PFSK-1 (cell line): Measurements from ENCODE around the gene RPTOR.

ENCODE experiments used
- FOXP2 ChIP-seq: optimal IDR thresholded peaks from 2 replicates; pipeline ENCODE3; 2011; ENCODE audit warnings: borderline replicate concordance, control low read depth, inconsistent platforms; ENCODE audit not compliant: insufficient read depth; ENCODE audit errors: extremely low read length, extremely low read depth
- POLR2AphosphoS5 ChIP-seq: IDR thresholded peaks from 2 replicates; pipeline ENCODE4 v1.6.1; 2012; ENCODE audit warnings: low read depth, mild to moderate bottlenecking, control low read depth, low read length, moderate library complexity
- REST ChIP-seq, 2 experiments: IDR thresholded peaks; 2 replicates each; pipeline versions ENCODE4 v1.6.1 to v1.8.0; 2011 to 2012; ENCODE audit warnings: low read depth in 2 of 2, low read length in 2 of 2, control low read depth in 1 of 2, inconsistent platforms in 1 of 2, mild to moderate bottlenecking in 1 of 2, moderate library complexity in 1 of 2; ENCODE audit not compliant: insufficient read depth in 1 of 2
- SIN3A ChIP-seq: IDR thresholded peaks from 2 replicates; pipeline ENCODE4 v1.6.1; 2012; ENCODE audit warnings: mild to moderate bottlenecking, low read length, moderate library complexity, borderline replicate concordance; ENCODE audit not compliant: insufficient read depth
- TAF1 ChIP-seq: IDR thresholded peaks from 2 replicates; pipeline ENCODE4 v1.6.1; 2012; ENCODE audit warnings: low read length, control low read depth, borderline replicate concordance; ENCODE audit not compliant: insufficient read depth

Gene RPTOR

GRCh38 chr17:80781211-80781610 is 236.6 kb downstream of the RPTOR start:
- no peak for TF ChIP-seq FOXP2
- TF ChIP-seq SIN3A = no peak
- TF ChIP-seq TAF1 = no peak
- TF ChIP-seq REST (IDR thresholded peaks at IDR 0.05; ENCODE audit: insufficient read depth in 1 of 2, low read depth in 2 of 2, low read length in 2 of 2) = no peak
- no peak for TF ChIP-seq POLR2AphosphoS5

DNA sequence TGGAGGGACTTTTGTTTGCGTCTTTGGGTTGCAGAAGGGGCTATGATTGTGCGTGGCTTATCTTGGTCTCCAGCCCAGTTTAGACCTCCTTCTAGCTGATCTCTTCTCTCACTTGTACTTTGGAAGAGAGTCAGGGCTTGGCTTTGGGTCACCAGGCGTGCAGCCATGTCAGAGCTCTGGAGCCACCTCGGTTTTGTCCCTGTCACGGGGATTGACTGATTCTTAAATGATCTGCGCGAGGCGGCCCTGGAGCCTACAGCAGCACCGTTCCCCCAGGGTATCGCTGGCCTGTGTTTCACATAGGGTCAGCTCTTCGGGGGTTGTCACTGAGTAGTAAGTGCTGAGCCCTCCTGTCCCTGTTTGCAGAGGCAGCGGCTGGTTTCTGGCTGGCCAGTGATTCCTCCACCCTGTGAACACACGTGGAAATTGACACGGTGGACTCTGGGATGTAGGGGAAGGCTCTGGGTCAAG is 237.2 kb downstream of the RPTOR start:
- no peak for TF ChIP-seq REST (IDR thresholded peaks at IDR 0.05; ENCODE audit: insufficient read depth in 1 of 2, low read depth in 2 of 2, low read length in 2 of 2)
- TF ChIP-seq SIN3A = no peak
- no peak for TF ChIP-seq POLR2AphosphoS5
- no peak for TF ChIP-seq FOXP2
- no peak for TF ChIP-seq TAF1

- TF ChIP-seq TAF1 (no peak), SIN3A (no peak), FOXP2 (no peak), REST (IDR thresholded peaks at IDR 0.05; ENCODE audit: insufficient read depth in 1 of 2, low read depth in 2 of 2, low read length in 2 of 2) (0 out of 4 replicates have a peak, but pooled peaks of 1 of the 2 experiments have one; percentile 10)
Observed at GRCh38 chr17:80782536-80783427, 238.1 kb downstream of the RPTOR start.

DNA sequence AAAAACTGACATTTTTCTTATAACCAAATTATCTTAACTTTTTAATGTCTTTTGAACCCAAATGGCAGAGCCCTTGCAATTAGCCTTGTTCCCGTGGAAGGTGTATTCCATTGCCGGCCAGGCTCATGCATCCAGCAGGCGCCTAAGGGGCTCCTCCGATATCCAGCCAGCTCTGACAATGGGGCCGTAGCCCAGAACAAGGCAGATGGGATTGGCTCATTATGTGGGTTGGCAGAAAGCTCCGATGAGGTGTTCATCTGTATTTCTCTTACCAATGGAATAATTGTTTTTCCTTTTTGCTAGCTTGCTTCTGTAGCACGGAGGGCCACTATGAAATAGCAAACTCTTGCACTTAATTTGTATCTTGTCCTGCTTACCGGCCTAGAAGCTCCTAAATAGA is 238.8 kb downstream of the RPTOR start:
- no peak for TF ChIP-seq POLR2AphosphoS5
- TF ChIP-seq REST (IDR thresholded peaks at IDR 0.05; ENCODE audit: insufficient read depth in 1 of 2, low read depth in 2 of 2, low read length in 2 of 2) = no peak

DNA sequence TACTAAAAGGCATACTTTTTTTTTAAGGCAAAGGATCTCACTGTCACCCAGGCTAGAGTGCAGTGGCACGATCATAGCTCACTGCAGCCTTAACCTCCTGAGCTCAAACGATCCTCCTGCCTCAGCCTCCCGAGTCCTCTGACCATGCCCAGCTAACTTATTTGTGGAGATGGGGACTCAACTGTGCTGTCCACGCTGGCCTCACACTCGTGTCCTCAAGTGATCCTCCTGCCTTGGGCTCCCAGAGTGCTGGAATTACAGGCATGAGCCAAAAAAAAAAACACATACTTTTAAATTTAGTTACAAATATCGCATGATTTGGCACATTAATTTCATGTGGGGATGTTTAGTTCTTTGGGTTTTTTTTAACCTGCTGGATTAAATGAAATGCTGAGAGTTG is 239.3 kb downstream of the RPTOR start:
- TF ChIP-seq TAF1 (no peak), FOXP2 (no peak), SIN3A (no peak), POLR2AphosphoS5 (no peak), REST (IDR thresholded peaks at IDR 0.05; ENCODE audit: insufficient read depth in 1 of 2, low read depth in 2 of 2, low read length in 2 of 2) (no peak)
